ENCODE measurements around the gene MEGF6.

- TF ChIP-seq CTCF (IDR thresholded peaks at IDR 0.05) (no peak), POLR2A (IDR thresholded peaks at IDR 0.05) (no peak)
These were observed 16.4 kb upstream of the MEGF6 start for GRCh38 chr1:3627515-3628253.

Data from right lobe of liver (tissue), 4 donors.